Natural killer cell (primary cell): Measurements from ENCODE around the gene ZBTB9. TPM values are rescaled to one million over a fixed set of nuclear protein-coding genes. Genes with fewer than 3 reads are reported as not detected.
A peak's percentile ranks its signal among the peaks of the same experiment; 100 is the strongest.

Source experiments
- ATAC-seq, 3 donors: fragments of 150-1000 bp in 2 of 3; fragments of 200-7000 bp in 1 of 3; cut with Tn5 transposase; 1 replicate in 1 of 3; 2 replicates in 2 of 3; pipeline ENCODE4 v1.10.0; 2021; ENCODE audit warnings: mild to moderate bottlenecking in 2 of 3, moderate library complexity in 2 of 3
- DNase-seq, 2 donors: peaks; one replicate each; pipeline versions ENCODE4 v3.0.0 to v3.0.0-alpha.2; 2013 to 2021; ENCODE audit warnings: mixed read lengths in 1 of 2
- H3K27ac ChIP-seq: one replicate; pipeline ENCODE4 v1.5.1; 2013; ENCODE audit warnings: mild to moderate bottlenecking, low read length
- H3K27me3 ChIP-seq: one replicate; pipeline ENCODE4 v1.6.1; 2013; ENCODE audit warnings: low read length; ENCODE audit not compliant: control insufficient read depth, insufficient read depth
- H3K36me3 ChIP-seq: one replicate; pipeline ENCODE4 v1.6.1; 2013; ENCODE audit warnings: low read length; ENCODE audit not compliant: control insufficient read depth, insufficient read depth
- H3K4me1 ChIP-seq: one replicate; pipeline ENCODE4 v1.6.1; 2013; ENCODE audit warnings: low read length; ENCODE audit not compliant: control insufficient read depth, insufficient read depth
- H3K4me3 ChIP-seq: one replicate; pipeline ENCODE4 v1.5.1; 2013; ENCODE audit warnings: low read length
- H3K9me3 ChIP-seq: one replicate; pipeline ENCODE4 v1.6.1; 2013; ENCODE audit warnings: low read length; ENCODE audit not compliant: control insufficient read depth, insufficient read depth
- H3K27ac Mint-ChIP-seq, 2 donors: one replicate each; pipeline ENCODE4 v1.8.0; 2022; ENCODE audit warnings: mild to moderate bottlenecking in 2 of 2, mixed read lengths in 2 of 2, moderate library complexity in 1 of 2
- H3K27me3 Mint-ChIP-seq, 2 donors: one replicate each; pipeline ENCODE4 v1.8.0; 2022; ENCODE audit warnings: low read depth in 2 of 2, mixed read lengths in 2 of 2
- H3K36me3 Mint-ChIP-seq: one replicate; pipeline ENCODE4 v1.8.0; 2022; ENCODE audit warnings: mixed read lengths
- H3K4me1 Mint-ChIP-seq, 2 donors: one replicate each; pipeline ENCODE4 v1.8.0; 2022; ENCODE audit warnings: mixed read lengths in 2 of 2
- H3K4me3 Mint-ChIP-seq: one replicate; pipeline ENCODE4 v1.8.0; 2022; ENCODE audit warnings: mild to moderate bottlenecking, moderate library complexity, mixed read lengths
- H3K9me3 Mint-ChIP-seq, 2 donors: one replicate each; pipeline ENCODE4 v1.8.0; 2022; ENCODE audit warnings: mixed read lengths in 2 of 2
- WGBS: methylation state at CpG from one replicate; pipeline ENCODE4 v1.1.7; 2013; ENCODE audit warnings: missing lambda C conversion rate; ENCODE audit not compliant: insufficient coverage; 5-methylcytosine and 5-hydroxymethylcytosine counted together
- intact Hi-C: fragments of 100-400 bp; cut with micrococcal nuclease; formaldehyde crosslinking; loops from one replicate; pipeline ENCODE4 v1.14.2; 2022
- total RNA-seq, 4 donors: library from RNA; stranded (reverse); fragments of 120-200 nt in 1 of 4; gene quantifications; one replicate each; pipeline versions ENCODE4 v1.2.3 to v1.2.4, GENCODE V29; 2013 to 2022
- TF ChIP-seq, protein P1 (sequence below): fragments of 200-600 bp; IDR thresholded peaks from one replicate; pipeline ENCODE4 v1.8.0; 2022; ENCODE audit warnings: antibody characterized with exemption

ZBTB9 gene
- total RNA-seq, 3 donors from 2014 or later (not counting 1 experiment from before 2014, with no cell fraction given) = 3.8 to 5.1 (median 3.9) TPM

DNA sequence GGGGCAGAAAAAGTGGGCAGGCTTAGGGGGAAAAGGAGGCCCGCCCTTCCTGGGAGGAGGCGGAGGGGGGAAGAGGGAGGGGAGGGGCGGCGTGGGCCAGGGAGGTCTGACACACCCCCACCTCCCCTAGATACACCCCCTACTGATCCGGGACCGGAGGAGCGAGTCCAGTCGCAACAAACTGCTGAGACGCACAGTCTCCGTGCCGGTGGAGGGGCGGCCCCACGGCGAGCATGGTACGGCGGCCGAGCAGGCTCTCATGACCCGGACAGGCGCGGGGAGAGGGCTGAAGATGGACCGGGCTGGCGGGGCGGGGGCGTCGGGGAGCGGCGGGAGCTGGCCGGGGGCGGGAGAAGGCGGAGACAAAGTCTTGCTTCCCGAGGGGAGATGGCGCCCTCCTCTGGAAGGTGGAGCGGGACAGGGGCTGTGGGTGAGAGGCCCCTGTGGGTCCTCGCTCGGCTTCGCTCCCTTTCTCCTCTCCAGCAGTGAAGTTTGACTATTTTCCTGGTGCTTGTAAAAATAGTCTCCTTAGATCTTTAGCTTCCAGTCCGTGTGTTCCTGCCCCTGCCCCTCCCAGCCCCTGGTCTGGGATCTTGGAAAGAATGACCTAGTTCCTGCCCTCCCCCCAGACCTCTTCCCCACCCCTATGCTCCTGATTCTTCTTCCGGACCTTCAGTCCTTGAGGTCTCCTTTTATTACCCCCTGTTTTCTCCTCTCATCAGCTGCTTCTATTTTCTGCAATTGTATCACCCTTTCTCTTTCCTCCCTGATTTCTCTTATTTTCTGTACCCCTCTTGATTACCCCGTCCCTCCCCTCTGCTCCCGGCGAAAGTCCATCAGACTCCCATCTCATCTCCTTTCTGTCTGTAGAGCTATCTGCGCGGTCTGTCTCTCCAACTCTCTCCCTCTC is 28.5 kb upstream of the ZBTB9 start:
- Mint-ChIP-seq H3K4me3 (peak overlapping the region; percentile 90), H3K27ac (peak overlapping the region; percentile 88 to 92), H3K4me1 (peaks cover 59 to 77% of the 10 kb centered on the region in 2 donors), H3K36me3 (no peaks in the 10 kb centered on the region), H3K27me3 (no peaks in the 10 kb centered on the region), H3K9me3 (no peaks in the 10 kb centered on the region)
- intact Hi-C loops = loop anchor here (2.0 kb wide), 2 partner anchors 15 to 35 kb away; partner anchors contain the start of genes KIFC1 and PHF1
- Histone ChIP-seq H3K27me3 (no peaks in the 10 kb centered on the region), H3K4me1 (peaks cover 59% of the 10 kb centered on the region), H3K4me3 (peak overlapping the region; percentile 66), H3K36me3 (no peaks in the 10 kb centered on the region), H3K9me3 (no peaks in the 10 kb centered on the region), H3K27ac (peak overlapping the region; percentile 89)
- 1% methylated on average over 39 of the region's 43 CpGs for WGBS
- ATAC-seq = peak; percentile 50 to 76 (median 67)
- peak; percentile 69 to 89 for DNase-seq
- TF ChIP-seq, protein P1, sequence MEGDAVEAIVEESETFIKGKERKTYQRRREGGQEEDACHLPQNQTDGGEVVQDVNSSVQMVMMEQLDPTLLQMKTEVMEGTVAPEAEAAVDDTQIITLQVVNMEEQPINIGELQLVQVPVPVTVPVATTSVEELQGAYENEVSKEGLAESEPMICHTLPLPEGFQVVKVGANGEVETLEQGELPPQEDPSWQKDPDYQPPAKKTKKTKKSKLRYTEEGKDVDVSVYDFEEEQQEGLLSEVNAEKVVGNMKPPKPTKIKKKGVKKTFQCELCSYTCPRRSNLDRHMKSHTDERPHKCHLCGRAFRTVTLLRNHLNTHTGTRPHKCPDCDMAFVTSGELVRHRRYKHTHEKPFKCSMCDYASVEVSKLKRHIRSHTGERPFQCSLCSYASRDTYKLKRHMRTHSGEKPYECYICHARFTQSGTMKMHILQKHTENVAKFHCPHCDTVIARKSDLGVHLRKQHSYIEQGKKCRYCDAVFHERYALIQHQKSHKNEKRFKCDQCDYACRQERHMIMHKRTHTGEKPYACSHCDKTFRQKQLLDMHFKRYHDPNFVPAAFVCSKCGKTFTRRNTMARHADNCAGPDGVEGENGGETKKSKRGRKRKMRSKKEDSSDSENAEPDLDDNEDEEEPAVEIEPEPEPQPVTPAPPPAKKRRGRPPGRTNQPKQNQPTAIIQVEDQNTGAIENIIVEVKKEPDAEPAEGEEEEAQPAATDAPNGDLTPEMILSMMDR = peak; percentile 42

DNA sequence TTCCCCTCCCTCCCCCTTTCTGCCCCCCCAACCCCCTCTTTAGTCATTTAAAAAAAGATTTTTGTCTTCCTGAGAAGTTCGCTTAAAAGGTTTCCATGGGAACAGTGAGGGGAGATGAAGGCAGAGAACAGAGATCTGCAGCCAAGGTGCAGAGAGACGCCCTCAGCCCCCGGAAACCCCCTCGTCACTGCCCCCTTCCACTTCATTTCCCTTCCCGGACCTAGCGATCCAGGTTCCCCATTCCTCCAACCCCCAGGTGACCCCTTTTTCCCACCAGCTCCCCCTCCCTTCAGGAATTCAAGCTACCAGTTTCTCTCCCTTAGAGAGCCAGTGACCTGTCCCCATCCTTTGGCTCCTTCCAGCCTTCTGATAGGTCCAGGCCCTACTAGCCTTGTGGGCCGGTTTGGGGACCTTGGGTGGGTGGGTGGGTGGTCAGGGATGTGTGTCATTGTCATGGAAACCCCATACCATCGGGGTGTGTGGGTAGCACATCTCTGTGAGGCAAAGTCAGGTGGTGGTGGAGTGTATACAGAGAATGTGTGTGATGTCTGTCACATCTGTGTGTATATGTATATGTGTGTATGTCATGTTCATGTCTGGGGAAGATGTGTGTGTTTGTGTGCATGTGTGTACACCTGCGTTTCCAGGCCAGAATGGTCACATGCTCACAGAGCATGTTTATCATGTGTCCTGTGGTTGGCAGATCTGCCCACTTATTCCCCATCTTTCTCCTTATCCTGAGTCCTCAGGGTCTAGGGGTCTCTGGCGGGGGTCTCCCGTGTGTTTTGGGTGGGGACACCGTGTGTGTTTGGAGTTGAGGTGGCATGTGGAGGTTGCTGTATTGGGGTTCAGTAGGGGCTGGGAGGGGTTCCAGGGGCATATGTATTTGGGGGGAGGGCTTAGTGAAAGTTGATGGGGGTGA is 27.5 kb upstream of the ZBTB9 start:
- intact Hi-C loops = loop anchor here (1.0 to 2.0 kb wide), 3 partner anchors 9 to 36 kb away; partner anchors contain the start of genes CUTA, KIFC1 and PHF1
- H3K36me3 ChIP-seq = no peaks in the 10 kb centered on the region
- TF ChIP-seq, protein P1 = no peak
- H3K4me1 ChIP-seq = peaks cover 68% of the 10 kb centered on the region
- Mint-ChIP-seq H3K4me3 (peak overlapping the region; percentile 90), H3K27me3 (no peaks in the 10 kb centered on the region), H3K36me3 (no peaks in the 10 kb centered on the region), H3K27ac (peak overlapping the region; percentile 88 to 92), H3K9me3 (no peaks in the 10 kb centered on the region), H3K4me1 (peaks cover 63 to 82% of the 10 kb centered on the region in 2 donors)
- WGBS = 7% methylated on average over 10 of the region's 12 CpGs
- DNase-seq = peak; percentile 47 to 78
- H3K27ac ChIP-seq = peak overlapping the region; percentile 89
- ATAC-seq = peak; percentile 35 to 48 (median 43)
- no peaks in the 10 kb centered on the region for H3K27me3 ChIP-seq
- H3K9me3 ChIP-seq = no peaks in the 10 kb centered on the region
- H3K4me3 ChIP-seq = peak overlapping the region; percentile 66

DNA sequence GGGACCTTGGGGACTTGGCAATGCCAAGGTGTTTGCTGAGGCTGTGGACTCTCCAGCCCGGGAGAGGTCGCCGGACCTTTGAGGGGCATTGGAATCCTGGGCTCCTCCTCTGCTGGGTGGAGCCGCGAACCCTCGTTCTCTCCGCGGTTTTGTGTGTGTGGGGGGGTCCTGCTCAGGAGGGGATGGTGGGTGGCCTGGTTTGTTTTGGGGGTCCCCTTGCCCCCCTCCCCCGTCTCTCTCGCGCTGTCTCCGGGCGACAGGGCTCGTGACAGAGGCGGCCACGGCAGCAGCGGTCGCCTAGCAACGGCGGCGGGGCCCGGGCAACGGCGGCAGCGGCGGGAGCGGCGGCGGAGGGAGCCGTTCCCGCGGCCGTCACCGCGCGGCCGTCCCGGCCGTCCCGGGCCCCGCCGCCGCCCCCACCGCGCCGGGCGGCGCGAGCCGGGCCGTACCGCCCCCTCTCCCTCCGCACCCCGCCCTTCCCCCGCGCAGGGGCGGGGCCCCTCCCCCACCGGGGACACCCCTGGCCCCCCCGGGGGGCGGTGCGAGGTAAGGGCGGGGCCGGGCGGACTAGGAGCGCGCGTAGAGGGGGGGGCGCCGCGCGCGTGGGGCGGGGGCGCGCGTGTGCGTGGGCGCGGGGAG is 26.7 kb upstream of the ZBTB9 start:
- Mint-ChIP-seq H3K4me1 (peaks cover 71 to 90% of the 10 kb centered on the region in 2 donors), H3K27me3 (no peaks in the 10 kb centered on the region), H3K9me3 (no peaks in the 10 kb centered on the region), H3K4me3 (peak overlapping the region; percentile 90), H3K27ac (peak overlapping the region; percentile 88 to 92), H3K36me3 (no peaks in the 10 kb centered on the region)
- Histone ChIP-seq H3K36me3 (no peaks in the 10 kb centered on the region), H3K27ac (peak overlapping the region; percentile 89), H3K27me3 (no peaks in the 10 kb centered on the region), H3K9me3 (no peaks in the 10 kb centered on the region), H3K4me3 (peak overlapping the region; percentile 48), H3K4me1 (peaks cover 77% of the 10 kb centered on the region)
- DNase-seq (peak; percentile 67 to 79), ATAC-seq (peak; percentile 8 to 17 (median 9))
- WGBS = 0% methylated on average over 62 of the region's 79 CpGs
- intact Hi-C loops = loop anchor here (1.0 to 2.0 kb wide), 4 partner anchors 9 to 37 kb away; partner anchors contain the start of genes CUTA, KIFC1, PHF1 and ZBTB9
- TF ChIP-seq, protein P1 = no peak
